ENCODE results near the gene TMEM132C.

- TF ChIP-seq, protein P1, sequence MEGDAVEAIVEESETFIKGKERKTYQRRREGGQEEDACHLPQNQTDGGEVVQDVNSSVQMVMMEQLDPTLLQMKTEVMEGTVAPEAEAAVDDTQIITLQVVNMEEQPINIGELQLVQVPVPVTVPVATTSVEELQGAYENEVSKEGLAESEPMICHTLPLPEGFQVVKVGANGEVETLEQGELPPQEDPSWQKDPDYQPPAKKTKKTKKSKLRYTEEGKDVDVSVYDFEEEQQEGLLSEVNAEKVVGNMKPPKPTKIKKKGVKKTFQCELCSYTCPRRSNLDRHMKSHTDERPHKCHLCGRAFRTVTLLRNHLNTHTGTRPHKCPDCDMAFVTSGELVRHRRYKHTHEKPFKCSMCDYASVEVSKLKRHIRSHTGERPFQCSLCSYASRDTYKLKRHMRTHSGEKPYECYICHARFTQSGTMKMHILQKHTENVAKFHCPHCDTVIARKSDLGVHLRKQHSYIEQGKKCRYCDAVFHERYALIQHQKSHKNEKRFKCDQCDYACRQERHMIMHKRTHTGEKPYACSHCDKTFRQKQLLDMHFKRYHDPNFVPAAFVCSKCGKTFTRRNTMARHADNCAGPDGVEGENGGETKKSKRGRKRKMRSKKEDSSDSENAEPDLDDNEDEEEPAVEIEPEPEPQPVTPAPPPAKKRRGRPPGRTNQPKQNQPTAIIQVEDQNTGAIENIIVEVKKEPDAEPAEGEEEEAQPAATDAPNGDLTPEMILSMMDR (IDR thresholded peaks at IDR 0.05): no peak
- no peak for TF ChIP-seq ZFX (IDR thresholded peaks at IDR 0.05; ENCODE audit: borderline replicate concordance)
These were observed 413.6 kb downstream of the TMEM132C start for GRCh38 chr12:128680555-128680954.
